GM18505 (cell line): ENCODE results near the gene SNX7.
A peak's percentile ranks its signal among the peaks of the same experiment; 100 is the strongest.

Source experiments
- ATAC-seq: cut with Tn5 transposase; IDR thresholded peaks from one replicate; pipeline ENCODE4 v1.9.1; 2021; ENCODE audit not compliant: unreplicated experiment
- POLR2A ChIP-seq: IDR thresholded peaks from 4 replicates; pipeline ENCODE4 v1.6.1; 2011; ENCODE audit warnings: borderline replicate concordance; ENCODE audit not compliant: insufficient read depth, insufficient read length; ENCODE audit errors: extremely low read depth

Gene SNX7

GRCh38 chr1:98704971-98705370, 43.5 kb downstream of the SNX7 start:
- ATAC-seq = no peak
- TF ChIP-seq POLR2A = no peak

- ATAC-seq = no peak
- TF ChIP-seq POLR2A = no peak
These were observed 44.1 kb downstream of the SNX7 start for GRCh38 chr1:98705591-98705990.

DNA sequence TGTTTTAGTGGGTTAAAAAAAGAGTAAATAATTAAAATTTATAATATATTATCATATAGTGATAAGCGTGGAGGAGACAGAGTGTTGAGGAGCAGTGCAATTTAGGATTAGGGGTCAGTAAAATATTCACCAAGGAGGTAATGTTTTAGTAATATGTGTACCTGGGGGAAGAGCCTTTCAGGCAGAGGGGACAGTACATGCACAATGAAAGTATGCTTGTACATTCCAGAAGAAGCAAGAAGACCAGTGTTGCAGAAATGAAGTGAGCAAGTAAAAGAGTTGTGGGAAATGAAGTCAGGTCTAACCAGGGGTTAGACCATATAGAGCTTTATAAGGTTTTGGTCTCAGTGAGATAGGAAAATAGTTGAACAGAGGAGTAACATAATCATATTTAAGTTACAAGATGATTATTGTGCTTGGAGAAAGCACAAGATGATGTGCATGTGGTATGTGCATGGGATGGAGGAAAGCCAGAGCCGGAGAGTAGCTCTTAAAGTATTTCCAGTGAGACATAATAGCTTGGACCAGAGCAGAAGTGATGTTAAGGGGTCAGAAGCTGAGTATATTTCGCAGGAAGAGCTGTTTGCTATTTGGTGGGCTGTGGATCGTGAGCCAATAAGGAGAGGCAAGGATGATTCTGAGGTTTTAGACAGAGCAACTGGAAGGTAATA, 44.8 kb downstream of the SNX7 start:
- no peak for TF ChIP-seq POLR2A
- no peak for ATAC-seq

GRCh38 chr1:98707556-98707955, 46.0 kb downstream of the SNX7 start:
- no peak for TF ChIP-seq POLR2A
- ATAC-seq = no peak

DNA sequence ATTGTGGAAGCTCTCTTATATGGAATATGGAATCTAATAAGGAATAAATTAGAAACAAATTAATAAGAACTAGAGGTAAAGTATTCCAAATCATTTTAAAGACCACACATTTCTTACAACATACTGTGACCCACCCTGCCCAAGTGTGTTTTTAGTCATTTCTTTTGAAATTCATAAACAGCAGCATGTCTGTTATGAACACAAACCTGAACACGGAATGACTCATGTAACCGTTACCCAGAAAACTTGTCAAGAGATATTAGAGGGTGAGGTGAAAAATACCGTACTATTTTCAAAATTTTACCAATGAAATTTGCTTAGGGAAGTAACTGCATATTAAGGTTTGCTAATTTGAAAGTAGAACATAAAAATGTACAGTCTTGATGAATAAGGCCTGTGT, 48.4 kb downstream of the SNX7 start:
- ATAC-seq = no peak
- no peak for TF ChIP-seq POLR2A

DNA sequence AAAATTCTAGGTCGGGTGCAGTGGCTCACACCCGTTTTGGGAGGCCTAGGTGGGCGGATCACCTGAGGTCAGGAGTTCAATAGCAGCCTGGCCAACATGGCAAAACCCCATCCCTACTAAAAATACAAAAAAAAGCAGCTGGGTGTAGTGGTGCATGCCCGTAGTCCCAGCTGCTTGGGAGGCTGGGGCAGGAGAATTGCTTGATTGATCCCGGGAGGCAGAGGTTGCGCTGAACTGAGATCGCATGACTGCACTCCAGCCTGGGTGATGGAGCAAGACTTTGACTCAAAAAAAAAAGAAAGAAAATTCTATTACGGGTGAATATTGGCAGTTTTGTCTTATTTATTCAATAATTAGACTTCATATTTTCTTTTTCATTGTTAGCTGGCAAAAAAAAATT, 62.1 kb downstream of the SNX7 start:
- ATAC-seq = no peak
- TF ChIP-seq POLR2A = no peak

DNA sequence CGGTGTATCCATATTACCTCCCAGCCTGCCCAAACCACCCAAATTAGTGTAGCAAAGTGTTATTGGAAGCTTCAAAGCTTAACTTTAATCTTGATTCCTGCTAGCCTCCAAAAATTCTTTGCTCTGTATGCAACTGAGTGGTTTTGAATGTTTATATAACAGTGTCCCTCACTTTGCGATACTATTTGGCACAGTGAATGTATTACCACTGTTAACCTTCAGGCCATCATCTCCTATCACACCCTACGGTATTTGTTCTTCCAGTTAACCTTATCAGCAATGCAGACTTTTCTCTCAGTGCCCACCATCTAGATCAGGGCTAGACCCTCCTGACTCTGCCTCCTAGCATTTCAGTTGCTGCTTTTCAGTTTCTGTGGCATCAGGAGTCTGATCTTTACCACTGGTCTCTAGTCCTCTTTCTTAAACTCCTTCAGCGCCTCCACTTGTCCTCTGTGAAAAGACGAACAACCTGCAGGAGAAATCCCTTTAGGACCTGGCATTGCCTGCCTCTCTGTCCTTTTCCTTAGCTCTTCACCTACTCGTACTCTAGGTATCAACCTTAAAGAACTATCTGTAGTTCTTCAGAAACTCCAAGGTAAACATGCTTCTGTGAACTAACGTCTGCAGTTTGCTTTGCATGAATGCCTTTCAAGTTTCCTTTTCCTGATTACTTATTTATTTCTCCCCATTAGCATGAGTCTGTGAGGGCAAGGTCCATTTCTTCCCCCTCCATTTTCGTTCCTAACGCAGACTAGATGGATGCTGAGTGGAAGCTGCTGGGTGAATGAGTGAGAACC, 71.7 kb downstream of the SNX7 start:
- ATAC-seq = peak; percentile 73
- TF ChIP-seq POLR2A = no peak

DNA sequence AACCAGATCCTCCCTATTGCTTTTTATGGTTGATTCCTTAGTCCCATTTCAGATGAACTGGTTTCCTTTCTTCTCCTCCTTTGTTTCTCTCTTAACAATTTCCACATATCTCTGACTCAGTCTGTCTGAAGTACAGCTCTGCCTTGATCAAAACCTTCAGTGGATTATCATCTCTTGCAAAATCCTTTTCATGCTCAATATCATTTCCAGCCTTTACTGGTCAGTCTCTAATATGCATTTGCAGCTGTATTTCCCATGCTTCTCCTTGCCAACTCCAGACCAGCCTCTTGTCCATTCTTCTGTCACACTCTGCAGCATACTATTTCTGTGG, 72.2 kb downstream of the SNX7 start:
- TF ChIP-seq POLR2A = no peak
- ATAC-seq = peak; percentile 7

GRCh38 chr1:98735756-98736155, 74.2 kb downstream of the SNX7 start:
- no peak for TF ChIP-seq POLR2A
- ATAC-seq = no peak

- no peak for TF ChIP-seq POLR2A
- no peak for ATAC-seq
These were observed 76.3 kb downstream of the SNX7 start for GRCh38 chr1:98737835-98738234.

GRCh38 chr1:98739762-98740161, 78.2 kb downstream of the SNX7 start:
- no peak for ATAC-seq

DNA sequence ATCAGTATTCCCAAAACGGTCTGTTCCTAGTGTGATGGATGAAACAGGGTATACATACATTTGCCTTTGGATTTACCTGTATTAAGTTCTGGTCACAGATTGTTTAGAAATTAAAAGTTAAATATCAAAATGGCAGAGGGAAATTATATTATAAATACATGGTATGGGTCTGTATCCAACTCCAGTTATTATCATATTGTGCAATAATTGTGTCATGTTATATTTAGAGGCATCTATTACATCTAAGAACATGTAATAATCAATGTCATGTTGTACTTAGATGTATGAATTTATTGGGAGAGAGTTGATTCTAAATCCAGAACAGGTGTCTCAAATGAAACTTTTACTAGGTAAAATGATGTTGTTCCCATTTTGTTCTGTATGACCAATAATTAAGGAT, 79.6 kb downstream of the SNX7 start:
- TF ChIP-seq POLR2A = no peak

More at GRCh38 chr1:98739762-98740161, 78.2 kb downstream of the SNX7 start:
- TF ChIP-seq POLR2A = no peak

GRCh38 chr1:98749152-98749756, 87.7 kb downstream of the SNX7 start:
- no peak for ATAC-seq
- no peak for TF ChIP-seq POLR2A

More for the DNA sequence above, 79.6 kb downstream of the SNX7 start:
- no peak for ATAC-seq

GRCh38 chr1:98754176-98754575, 92.7 kb downstream of the SNX7 start:
- ATAC-seq = no peak
- no peak for TF ChIP-seq POLR2A
